ENCODE results near the gene HOXD9.

HOXD9 gene

GRCh38 chr2:176165370-176166050 is 43.0 kb downstream of the HOXD9 start:
- H3K27me3 ChIP-seq (ENCODE audit: insufficient read depth, poor library complexity, severe bottlenecking): peaks cover 71% of the 10 kb centered on the region
- no peak for DNase-seq (ENCODE audit: low read depth in 1 of 2, low spot score in 1 of 2)
- H3K4me3 ChIP-seq (replicated peaks; ENCODE audit: insufficient read depth, low read length): no peak overlapping the region
- TF ChIP-seq SPI1 (IDR thresholded peaks at IDR 0.05; ENCODE audit: borderline replicate concordance, low read depth) (no peak), REST (IDR thresholded peaks at IDR 0.05; ENCODE audit: insufficient replicate concordance, low read depth) (no peak), POLR2AphosphoS5 (IDR thresholded peaks at IDR 0.05; ENCODE audit: low read depth) (no peak), GABPA (IDR thresholded peaks at IDR 0.05; ENCODE audit: low read depth) (no peak)
- TF ChIP-seq, protein P1, sequence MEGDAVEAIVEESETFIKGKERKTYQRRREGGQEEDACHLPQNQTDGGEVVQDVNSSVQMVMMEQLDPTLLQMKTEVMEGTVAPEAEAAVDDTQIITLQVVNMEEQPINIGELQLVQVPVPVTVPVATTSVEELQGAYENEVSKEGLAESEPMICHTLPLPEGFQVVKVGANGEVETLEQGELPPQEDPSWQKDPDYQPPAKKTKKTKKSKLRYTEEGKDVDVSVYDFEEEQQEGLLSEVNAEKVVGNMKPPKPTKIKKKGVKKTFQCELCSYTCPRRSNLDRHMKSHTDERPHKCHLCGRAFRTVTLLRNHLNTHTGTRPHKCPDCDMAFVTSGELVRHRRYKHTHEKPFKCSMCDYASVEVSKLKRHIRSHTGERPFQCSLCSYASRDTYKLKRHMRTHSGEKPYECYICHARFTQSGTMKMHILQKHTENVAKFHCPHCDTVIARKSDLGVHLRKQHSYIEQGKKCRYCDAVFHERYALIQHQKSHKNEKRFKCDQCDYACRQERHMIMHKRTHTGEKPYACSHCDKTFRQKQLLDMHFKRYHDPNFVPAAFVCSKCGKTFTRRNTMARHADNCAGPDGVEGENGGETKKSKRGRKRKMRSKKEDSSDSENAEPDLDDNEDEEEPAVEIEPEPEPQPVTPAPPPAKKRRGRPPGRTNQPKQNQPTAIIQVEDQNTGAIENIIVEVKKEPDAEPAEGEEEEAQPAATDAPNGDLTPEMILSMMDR (IDR thresholded peaks at IDR 0.05; ENCODE audit: insufficient read depth, low read length): no peak
- H3K27ac ChIP-seq (replicated peaks): no peak overlapping the region

DNA sequence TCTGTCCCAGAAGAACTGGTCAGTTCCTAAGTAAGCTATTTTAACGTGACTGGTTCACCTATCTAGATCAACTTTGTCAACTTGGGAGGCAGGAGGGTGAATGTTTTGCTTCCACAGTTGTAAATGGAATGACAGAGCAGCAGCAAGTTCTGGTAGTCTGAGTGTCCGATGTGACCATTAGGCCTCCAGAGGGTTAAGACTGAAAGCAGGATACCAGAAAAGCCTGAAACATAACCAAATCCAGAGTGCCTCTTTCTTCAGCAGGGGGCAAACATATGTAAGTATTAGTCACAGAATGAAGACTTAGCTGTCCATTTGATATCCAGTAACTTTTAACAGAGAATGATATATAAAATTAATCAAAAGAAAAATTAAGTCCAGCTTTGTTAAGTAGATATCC is 43.8 kb downstream of the HOXD9 start:
- Histone ChIP-seq H3K27me3 (ENCODE audit: insufficient read depth, poor library complexity, severe bottlenecking) (peaks cover 71% of the 10 kb centered on the region), H3K27ac (replicated peaks) (no peak overlapping the region), H3K4me3 (replicated peaks; ENCODE audit: insufficient read depth, low read length) (no peak overlapping the region)
- DNase-seq (ENCODE audit: low read depth in 1 of 2, low spot score in 1 of 2): no peak
- TF ChIP-seq SPI1 (IDR thresholded peaks at IDR 0.05; ENCODE audit: borderline replicate concordance, low read depth): no peak
- no peak for TF ChIP-seq REST (IDR thresholded peaks at IDR 0.05; ENCODE audit: insufficient replicate concordance, low read depth)
- TF ChIP-seq GABPA (IDR thresholded peaks at IDR 0.05; ENCODE audit: low read depth): no peak
- TF ChIP-seq, protein P1 (IDR thresholded peaks at IDR 0.05; ENCODE audit: insufficient read depth, low read length): no peak
- TF ChIP-seq POLR2AphosphoS5 (IDR thresholded peaks at IDR 0.05; ENCODE audit: low read depth): no peak

GRCh38 chr2:176167398-176167797 is 44.9 kb downstream of the HOXD9 start:
- TF ChIP-seq POLR2AphosphoS5 (IDR thresholded peaks at IDR 0.05; ENCODE audit: low read depth): no peak
- DNase-seq (ENCODE audit: low read depth in 1 of 2, low spot score in 1 of 2): no peak
- no peak overlapping the region for H3K27ac ChIP-seq (replicated peaks)
- peaks cover 71% of the 10 kb centered on the region for H3K27me3 ChIP-seq (ENCODE audit: insufficient read depth, poor library complexity, severe bottlenecking)
- no peak overlapping the region for H3K4me3 ChIP-seq (replicated peaks; ENCODE audit: insufficient read depth, low read length)

DNA sequence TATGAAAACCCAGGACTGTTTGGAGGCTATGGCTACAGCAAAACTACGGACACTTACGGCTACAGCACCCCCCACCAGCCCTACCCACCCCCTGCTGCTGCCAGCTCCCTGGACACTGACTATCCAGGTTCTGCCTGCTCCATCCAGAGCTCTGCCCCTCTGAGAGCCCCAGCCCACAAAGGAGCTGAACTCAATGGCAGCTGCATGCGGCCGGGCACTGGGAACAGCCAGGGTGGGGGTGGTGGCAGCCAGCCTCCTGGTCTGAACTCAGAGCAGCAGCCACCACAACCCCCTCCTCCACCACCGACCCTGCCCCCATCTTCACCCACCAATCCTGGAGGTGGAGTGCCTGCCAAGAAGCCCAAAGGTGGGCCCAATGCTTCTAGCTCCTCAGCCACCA is 46.7 kb downstream of the HOXD9 start:
- no peak overlapping the region for H3K27ac ChIP-seq (replicated peaks)
- no peak for TF ChIP-seq REST (IDR thresholded peaks at IDR 0.05; ENCODE audit: insufficient replicate concordance, low read depth)
- no peak for TF ChIP-seq POLR2AphosphoS5 (IDR thresholded peaks at IDR 0.05; ENCODE audit: low read depth)
- TF ChIP-seq GABPA (IDR thresholded peaks at IDR 0.05; ENCODE audit: low read depth): no peak
- TF ChIP-seq SPI1 (IDR thresholded peaks at IDR 0.05; ENCODE audit: borderline replicate concordance, low read depth): no peak
- TF ChIP-seq, protein P1 (IDR thresholded peaks at IDR 0.05; ENCODE audit: insufficient read depth, low read length): no peak
- DNase-seq (ENCODE audit: low read depth in 1 of 2, low spot score in 1 of 2): no peak
- H3K27me3 ChIP-seq (ENCODE audit: insufficient read depth, poor library complexity, severe bottlenecking): peaks cover 77% of the 10 kb centered on the region
- H3K4me3 ChIP-seq (replicated peaks; ENCODE audit: insufficient read depth, low read length): no peak overlapping the region

Data from HL-60 (cell line).